ENCODE results near the gene FBXO38.

DNA sequence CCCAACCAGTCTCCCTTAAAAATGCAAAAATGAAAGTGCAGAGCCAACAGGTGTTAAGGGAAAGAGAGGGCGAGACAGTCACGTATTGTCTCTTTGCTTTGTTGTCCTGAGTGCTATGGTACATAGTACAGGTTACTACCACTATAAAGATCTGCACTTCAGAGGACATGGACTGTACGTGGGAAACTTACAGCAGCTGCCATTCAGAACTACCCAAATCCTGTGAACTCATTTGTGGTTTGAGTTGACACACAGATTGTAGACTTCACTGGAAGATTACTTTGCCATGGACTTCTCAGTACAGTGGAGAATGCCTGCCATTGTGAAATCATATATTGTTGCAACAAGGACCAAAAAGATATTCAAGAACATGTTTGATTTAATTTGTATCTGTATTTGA lies 34.8 kb downstream of the FBXO38 start:
- TF ChIP-seq, protein P1, sequence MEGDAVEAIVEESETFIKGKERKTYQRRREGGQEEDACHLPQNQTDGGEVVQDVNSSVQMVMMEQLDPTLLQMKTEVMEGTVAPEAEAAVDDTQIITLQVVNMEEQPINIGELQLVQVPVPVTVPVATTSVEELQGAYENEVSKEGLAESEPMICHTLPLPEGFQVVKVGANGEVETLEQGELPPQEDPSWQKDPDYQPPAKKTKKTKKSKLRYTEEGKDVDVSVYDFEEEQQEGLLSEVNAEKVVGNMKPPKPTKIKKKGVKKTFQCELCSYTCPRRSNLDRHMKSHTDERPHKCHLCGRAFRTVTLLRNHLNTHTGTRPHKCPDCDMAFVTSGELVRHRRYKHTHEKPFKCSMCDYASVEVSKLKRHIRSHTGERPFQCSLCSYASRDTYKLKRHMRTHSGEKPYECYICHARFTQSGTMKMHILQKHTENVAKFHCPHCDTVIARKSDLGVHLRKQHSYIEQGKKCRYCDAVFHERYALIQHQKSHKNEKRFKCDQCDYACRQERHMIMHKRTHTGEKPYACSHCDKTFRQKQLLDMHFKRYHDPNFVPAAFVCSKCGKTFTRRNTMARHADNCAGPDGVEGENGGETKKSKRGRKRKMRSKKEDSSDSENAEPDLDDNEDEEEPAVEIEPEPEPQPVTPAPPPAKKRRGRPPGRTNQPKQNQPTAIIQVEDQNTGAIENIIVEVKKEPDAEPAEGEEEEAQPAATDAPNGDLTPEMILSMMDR (conservative IDR thresholded peaks at IDR 0.05; ENCODE audit: low read depth, low read length): no peak
- TF ChIP-seq POLR2A (IDR thresholded peaks at IDR 0.05; ENCODE audit: low read depth, low read length): no peak

All from IMR-90 (cell line).